ENCODE measurements around the gene TMOD1.

The TMOD1 gene

DNA sequence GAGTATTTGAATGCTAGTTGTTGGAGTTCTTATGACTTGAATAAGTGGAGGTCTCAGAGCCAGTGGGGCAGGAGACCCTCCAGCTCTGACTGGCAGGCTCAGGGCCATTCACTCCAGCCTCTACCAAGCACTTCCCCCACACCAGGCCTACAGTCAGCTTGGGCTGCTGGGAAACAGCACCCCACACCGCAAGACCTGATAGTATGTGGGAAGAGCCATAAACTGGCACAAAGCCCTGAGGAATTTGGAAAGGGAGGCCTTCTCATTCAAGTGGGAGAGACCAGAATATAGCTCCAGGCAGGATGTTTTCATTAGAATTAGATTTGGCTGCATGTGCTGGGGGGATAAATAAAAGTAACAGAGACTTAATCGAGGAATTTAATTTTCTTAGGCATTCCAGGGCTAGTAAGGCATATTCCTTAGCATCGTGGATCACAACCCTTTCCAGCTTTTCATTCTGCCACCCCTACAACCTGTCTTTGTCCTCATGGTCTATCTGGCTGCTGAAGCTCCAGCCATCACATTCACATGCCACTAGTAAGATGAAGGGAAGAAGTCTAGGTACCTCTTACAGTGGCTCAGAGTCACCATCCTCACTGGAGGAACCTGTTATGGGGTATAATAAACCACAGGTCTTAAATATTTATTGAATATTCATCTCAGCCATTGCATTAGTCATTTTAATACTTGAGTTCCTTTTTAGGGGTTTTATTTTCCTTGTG lies 47.5 kb downstream of the TMOD1 start:
- no peak for DNase-seq (ENCODE audit: low read depth)

DNA sequence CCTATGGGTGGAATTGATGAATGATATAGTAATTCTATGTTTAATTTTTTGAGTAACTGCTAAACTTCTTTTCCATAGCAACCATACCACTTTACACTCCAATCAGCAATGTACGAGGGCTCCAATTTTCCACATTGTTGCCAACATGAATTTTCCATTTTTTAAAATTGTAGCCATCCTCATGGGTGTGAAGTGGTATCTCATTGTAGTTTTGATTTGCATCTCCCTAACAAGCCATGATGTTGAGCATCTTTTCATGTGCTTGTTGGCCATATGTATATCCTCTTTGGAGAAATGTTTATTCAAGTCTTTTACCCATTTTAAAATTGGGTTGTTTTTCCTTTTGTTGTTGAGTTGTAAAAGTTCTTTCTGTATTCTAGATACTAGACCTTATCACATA lies 48.9 kb downstream of the TMOD1 start:
- DNase-seq (ENCODE audit: low read depth), result no peak

DNA sequence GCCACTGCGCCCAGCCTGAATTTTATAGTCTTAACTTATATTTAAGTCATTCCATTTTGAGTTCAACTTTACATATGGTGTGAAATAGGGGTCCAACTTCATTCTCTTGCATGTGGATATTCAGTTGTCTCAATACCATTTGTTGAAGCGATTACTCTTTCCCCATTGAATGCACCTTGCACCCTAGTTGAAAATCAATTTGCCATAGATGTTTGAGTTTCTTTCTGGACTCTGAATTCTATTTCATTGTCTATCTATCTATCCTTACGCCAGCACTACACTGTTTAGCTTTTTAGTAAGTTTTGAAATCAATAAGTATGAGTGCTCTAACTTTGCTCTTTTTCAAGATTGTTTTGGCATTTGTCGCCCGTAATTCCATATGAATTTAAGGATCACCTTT lies 49.8 kb downstream of the TMOD1 start:
- no peak for DNase-seq (ENCODE audit: low read depth)

DNA sequence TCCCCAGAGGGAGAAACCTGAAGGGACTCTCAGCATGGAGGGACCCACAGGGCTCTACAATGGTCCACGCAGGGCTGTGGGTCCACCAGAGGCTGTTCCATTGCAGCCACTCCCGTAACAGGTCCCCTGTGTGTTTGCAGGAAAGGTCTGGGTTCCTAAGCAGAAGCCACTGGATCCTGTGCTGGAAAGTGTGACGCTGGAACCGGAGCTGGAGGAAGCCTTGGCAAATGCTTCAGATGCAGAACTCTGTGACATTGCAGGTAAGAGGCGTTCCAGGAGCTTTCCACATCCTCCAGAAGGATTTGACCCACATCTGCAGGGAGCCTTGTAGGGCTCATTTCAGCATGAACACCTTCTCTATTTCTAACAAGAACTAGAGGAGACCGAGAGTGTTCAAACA lies 51.7 kb downstream of the TMOD1 start:
- no peak for DNase-seq (ENCODE audit: low read depth)

DNA sequence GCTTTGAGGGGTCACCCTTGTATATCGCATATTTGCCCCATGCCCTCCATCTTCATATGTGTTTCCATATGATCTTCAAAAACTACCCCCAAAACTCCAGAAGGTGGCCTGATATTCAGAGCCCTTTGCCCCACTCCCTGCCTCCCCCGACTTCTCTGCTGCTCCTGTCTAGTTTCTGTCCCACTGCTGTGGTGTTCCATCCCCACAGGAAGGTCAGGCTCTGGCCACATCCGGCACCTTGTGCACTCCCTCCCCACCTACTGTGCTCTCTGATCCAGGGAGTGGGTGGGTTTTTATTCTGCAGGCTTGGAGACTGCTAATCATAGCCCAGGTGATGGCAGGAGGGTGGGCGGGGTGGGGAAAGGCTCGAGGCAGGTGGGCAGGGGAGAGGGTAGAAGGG lies 52.4 kb downstream of the TMOD1 start:
- DNase-seq (ENCODE audit: low read depth), result no peak

DNA sequence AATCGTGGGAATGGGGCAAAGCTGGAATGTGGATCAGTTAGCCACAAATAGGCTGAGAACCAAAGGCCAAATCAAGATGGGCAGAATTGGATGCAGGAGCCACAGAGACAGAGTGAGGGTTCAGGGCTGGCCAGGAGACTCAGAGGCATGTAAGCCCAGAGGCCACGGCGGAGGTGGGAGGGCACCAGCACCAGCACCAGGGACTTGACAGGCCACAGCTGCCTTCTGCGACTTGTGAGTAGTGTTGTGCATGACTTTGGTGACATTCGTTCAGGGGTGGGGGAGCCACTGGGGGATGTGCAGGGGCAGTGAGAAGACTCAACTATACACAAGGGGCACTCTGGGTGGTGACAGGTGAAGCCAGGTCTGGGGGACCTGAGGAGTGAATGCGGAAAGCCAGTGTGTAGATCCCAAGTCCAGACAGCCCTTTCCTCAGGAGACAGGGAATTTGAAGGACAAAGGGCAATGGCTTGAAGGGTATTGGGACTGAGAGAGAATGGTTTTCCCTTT lies 53.2 kb downstream of the TMOD1 start:
- DNase-seq (ENCODE audit: low read depth), result no peak

DNA sequence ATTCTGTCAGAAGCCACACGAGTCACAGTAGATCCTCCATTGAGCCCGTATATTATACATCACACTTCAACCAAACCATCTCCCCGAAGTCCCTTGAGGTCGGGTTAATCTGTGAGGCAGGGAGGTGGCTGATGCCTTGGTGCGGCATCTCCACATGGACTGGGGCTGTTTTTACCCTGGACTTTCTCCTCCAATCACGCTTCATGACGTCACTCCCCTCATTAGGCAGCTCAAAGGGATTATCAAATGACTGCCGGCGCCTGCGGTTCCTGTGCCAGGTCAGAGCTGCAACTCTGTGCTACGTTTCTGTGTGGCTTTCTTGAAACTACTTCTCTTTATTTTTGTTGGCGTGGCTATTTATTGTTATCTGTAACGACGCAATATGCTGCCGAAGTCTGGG lies 53.7 kb downstream of the TMOD1 start:
- DNase-seq (ENCODE audit: low read depth), result no peak

DNA sequence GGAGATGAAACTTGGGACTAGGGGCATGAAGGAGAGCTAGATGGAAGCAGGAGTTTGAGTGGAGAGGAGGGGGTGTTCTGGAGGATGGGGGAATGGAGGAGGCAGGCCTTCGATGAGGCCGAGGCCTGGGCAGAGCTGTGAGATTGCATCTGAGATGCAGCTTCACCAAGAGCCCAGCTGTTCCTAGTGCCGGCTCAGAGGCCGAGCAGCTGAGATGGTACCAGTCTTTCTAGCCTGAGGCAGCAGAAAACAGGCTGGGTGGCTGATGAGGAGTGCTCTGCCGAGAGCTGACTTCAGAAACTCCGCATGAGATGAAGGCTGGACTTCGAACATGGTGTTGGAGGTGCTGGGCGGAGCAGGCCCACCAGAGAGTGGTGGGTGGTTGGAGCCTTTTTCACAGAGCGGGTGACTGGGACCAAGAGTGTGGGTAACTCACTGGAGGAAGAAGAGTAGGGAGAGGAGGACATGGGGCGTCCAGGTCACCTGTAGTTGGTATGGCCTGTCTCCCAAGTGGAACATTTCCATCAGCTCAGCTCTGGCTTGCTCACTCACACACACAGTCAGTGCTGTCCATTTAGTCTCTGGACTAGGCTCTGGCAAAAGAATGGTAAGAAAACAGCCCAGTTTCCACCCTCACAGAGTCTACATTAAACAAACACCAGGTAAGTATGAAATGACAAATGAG lies 54.7 kb downstream of the TMOD1 start:
- no peak for DNase-seq (ENCODE audit: low read depth)

DNA sequence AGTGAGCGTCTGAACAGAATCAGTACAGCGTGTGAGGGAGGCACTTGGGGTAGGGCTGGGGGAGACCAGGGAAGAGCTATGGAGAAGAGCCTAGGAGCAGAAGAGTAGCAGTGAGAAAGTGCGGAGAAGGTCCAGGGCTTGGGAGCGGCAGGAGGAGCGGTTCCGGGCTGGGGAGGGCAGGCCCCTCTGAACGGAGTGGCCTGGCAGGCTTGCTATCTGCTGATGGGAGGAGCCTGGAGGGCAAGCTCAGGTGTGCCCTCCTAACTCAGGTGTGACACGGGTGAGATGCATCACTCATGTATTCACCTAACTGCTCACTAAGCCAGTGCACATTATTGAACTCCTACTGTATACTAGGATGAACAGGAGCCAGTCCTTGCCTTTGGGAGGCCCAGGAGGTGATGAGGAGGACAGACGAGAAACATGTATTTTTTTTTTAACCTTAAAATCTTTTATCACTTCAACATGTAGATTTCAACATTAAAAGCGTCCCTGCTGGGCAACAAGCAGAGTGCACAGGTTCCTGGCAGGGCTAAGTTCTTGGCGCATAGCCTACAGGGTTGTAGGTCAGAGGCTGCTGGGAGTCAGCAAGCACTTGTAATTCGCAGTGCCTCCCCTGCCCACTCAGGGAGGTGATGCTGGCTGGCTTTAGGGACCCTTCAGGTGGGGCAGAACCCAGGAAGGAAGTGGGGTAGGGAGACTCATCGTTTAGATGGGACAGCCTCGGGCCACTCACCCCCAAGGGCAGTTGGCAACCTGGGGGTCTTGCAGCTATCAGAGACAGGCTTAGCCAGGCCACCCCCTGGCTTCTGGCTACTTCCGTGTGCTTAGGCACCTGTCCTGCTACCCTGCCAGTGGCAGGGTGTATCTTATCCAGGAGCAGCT lies 55.5 kb downstream of the TMOD1 start:
- DNase-seq (ENCODE audit: low read depth), result no peak

DNA sequence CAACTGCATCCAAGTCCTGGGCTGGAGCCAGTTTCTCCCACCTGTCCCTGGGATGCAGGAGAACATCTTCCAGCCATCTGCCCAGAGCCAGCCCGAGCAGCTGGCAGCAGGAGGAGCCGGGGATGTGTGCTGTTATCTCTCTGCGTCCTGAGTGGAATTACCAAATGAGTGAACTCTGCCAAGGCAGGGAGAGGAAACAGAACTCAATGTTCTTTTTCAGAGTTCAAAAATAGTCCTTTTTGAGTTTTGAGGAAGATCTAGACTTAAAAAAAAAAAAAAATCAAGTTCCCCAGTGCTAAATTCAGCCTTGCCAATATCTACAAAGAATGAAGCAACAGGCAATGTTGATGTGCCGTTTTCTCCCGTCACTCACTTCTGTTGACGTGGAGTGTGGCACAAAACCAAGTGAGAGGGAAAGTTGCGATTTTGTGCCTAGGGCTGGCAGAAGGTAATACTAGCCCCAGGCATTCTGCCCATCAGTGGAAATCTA lies 56.2 kb downstream of the TMOD1 start:
- no peak for DNase-seq (ENCODE audit: low read depth)

DNA sequence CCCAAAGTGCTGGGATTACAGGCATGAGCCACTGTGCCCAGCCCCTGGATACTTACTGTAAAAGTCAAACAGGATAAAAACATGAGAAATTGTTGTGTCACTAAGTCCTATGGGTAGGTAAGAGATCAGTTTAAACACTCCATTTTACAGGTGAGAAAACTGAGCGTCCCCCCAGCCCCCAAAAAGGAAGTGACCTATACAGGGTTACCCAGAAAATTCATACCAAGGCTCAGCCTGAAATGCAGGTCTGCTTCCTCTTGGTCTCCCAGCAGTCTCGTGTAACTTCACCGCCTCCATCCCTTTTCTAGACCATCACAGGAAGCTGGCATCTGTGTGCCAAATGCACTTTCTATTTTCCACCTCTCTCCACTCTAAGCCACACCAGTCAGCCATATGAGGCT lies 57.2 kb downstream of the TMOD1 start:
- DNase-seq (ENCODE audit: low read depth), result no peak

DNA sequence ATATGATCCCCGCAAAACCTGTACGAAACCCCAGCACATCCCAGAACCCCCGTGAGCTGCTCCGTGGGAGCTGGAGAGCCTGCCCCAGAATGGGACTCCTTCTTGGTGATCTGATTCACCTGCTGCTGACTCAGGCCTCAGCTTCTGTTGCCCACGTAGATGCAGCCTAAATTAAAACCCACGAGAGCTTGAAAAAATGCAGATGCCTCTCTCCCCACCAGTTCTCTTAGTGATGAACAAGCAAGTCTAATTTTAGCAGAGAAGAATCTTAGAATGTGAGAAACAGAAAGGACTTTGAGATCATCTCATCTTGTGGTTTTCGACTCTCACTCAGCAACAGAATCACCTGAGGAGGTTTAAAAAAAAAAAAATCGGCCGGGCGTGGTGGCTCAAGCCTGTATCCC lies 57.6 kb downstream of the TMOD1 start:
- no peak for DNase-seq (ENCODE audit: low read depth)

DNA sequence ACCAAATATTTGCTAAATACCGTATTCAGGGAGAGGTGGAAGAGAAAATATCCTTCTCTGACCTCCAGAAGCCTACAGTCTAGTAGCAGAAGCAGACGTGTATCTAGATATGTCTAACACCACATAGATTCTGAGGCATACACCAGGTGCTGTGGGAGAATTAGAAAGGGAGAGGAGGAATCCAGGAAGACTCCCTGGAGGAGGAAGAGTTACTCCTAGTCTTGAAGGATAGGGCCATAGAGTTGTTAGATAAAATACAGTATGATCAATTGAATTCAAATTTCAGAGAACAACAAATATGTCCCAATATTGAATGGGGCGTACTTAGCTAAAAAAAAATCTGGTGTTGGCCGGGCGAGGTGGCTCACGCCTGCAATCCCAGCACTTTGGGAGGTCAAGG lies 58.7 kb downstream of the TMOD1 start:
- no peak for DNase-seq (ENCODE audit: low read depth)

DNA sequence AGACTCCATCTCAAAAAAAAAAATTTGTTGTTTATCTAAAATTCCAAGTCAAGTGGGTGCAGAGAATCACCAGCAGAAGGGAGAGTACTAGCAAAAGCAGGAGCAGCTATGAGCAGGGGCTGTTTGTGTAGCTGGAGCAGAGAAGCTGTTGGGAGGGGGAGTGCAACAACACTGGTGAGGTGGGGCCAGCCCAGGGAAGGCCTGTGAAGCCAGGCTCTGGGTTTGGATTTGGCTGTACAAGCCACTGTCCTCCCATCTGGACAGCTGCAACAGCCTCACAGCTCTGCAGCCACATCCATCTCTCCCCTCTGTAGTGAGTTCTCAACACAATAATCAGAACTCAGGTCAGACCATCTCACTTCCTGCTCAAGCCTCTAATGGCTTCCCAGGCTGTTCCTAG lies 59.4 kb downstream of the TMOD1 start:
- DNase-seq (ENCODE audit: low read depth), result no peak

DNA sequence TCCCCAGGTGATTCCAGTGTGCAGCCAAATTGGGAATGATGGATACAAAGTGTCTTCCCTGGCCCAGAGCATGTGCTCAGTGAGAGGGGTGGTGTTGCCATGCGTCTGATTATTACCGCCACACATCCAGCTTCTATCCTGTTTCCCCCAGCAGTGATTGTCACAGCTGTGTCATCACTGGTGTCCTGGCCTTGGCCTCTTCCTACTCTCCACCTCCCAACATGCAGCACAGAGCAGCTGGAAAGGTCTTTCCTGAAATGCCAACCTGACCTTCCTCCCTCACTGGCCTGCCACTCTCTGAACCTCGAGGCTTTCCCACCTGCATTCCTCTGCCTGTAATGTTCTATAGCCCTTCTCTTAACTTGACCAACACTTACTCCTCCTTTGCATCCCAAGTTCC lies 60.0 kb downstream of the TMOD1 start:
- no peak for DNase-seq (ENCODE audit: low read depth)

DNA sequence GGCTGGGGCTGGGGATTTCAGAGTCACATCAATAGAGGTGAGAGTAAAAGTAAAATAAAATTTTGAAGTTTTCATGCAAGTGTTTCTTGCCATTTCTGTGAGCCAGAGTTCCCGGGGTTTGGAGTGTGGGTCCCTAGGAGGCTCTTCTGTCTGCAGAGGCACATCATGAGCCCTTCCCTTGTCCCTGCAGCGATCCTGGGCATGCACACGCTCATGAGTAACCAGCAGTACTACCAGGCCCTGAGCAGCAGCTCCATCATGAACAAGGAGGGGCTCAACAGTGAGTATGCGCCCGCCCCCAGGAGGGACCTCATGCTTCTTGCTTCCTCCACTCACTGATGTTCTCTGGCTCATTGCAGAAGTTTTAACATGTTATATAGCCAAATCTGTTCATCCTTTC lies 61.1 kb downstream of the TMOD1 start:
- no peak for DNase-seq (ENCODE audit: low read depth)

DNA sequence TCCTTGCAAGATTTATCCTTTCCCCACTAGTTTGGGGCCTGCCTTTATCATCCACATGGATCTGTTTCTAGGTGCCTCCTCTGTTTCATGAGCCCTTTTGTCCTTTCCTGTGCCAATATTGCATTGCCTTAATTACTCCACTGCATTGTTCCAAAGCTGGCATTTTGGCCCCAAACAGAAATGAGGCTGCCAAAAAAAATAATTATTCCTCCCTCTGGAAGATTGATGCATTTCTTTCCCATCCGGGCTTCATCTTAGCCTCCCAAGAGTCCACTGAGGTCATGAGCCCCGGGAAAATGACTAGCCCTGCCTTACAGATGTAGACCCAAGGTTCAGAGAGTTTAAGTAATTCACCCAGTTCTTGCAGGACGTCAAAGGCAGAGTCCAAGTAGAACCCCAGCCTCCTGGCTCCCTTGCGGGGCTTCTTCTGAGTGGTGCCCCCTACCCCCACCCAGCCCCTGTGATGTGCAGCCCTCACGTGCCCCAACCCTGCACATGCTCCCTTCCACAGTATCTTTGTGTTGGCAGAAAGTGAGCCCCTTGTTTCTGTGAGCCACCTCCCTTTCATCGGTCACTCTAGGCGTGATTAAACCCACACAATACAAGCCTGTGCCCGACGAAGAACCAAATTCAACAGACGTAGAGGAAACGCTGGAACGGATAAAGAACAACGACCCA lies 62.1 kb downstream of the TMOD1 start:
- no peak for DNase-seq (ENCODE audit: low read depth)

DNA sequence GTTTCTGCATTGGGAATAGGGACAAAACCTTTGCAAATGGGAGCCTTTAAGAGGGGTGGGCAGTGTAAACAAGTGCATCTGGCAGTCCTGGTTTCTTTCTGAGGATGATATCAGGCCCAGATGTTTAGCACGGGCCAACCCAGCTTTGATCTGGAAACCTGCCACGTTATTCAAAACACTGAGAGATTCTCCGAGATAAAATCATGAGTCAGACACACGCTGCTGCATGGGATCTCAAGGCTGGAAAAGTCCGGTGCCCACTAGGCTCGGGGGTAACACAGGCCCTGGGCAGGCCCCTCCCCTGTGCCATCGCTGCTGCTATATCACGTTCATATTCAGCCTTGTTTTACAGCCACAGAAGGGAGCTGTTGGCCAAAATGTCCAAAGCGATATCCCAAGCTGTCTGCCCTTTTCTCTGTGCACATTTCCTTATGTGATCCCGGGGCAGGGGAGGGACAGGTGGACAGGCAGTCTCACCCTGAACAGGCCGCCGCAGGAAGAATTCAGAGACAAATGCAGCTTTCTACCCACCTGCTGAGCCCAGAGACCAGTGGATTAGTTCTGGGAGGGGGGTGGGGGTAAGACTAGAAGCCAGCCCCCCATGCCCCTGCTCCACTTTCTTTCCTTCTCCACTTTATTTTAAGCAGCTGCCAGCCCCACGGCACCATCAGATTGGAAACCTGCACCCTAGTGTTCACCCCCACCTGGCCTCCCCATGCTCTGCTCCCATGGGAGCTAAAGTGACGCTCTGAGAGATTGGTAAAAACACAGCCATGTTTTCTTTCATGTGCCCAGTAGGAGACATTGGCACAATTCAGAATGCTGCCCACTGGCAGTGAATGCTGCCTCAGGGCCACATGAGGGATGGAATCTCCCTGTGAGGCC lies 63.1 kb downstream of the TMOD1 start:
- peak; percentile 83 for DNase-seq (ENCODE audit: low read depth)

DNA sequence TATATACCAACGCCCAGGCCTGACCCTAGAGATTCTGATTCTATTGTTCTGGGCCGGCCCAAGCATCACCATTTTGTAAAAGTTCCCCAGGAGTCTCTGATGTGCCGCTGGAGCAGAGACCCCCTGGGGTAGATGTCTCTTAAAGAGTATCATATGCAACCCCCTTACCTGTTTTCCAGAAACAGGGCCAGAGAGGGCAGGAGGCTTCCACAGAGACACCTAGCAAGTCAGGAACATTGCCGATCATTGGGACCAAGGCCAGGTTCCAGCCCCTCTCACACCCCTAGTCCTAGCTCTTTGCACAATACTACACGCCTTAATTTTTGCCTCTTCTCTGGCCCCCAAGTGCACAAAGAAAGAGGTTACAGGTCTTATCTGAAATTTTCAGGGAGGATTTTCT lies 63.8 kb downstream of the TMOD1 start:
- DNase-seq (ENCODE audit: low read depth), result no peak

DNA sequence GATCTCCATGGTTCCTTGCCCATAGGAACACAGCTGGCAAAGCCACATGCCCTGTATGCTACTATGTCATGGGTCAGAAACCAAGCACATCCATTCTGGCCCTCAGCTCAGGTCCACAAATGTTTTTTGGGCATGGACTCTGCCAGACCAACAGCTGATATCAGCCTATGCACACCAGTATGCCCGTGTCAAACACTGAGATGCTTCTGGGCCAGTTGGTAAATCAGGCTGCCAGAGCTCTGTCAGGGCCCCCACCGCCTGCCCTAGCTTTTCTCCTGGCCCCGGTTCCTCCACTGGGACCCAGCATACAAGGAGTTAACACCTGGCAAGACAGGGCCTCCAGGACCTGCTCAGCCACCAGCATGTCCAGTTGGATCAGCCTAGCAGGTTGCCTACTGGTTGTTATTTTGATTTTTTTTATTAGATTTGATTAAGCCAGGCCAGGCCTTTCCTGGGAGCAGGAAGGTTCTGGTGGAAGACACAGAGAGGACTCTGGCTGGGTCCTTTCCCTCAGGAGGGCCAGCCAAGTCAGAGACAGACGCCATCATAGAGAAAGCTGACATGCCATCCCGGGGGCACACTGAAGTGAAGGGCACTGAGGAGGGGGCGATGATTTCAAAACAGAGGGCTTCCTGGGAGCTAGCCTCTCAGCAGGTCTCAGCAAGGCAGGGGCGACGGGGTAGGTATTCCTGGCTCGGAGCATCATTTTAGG lies 65.9 kb downstream of the TMOD1 start:
- no peak for DNase-seq (ENCODE audit: low read depth)

DNA sequence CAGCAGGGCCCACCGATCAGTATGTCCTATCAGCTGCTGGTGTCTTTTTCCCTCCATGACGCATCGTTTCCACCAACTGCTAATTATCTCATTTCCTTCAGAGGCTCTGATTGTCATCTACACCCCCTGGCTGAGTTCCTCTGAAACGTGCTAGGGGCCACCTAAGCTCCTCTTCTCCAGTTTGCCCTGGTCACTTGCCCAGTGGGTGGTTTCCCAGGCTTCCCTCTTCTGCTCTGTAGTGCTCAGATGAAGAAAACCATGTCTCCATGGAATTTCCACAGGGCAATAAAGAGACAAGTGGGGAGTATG lies 66.4 kb downstream of the TMOD1 start:
- DNase-seq (ENCODE audit: low read depth), result no peak
